HepG2 (cell line): Measurements from ENCODE around the gene CADPS2.

ENCODE experiments used
- JUND ChIP-seq: sonication (generic); formaldehyde crosslinking; IDR thresholded peaks from 2 replicates; pipeline ENCODE4 v1.8.0; 2022; ENCODE audit warnings: mild to moderate bottlenecking, missing genetic modification reagents
- POLR2AphosphoS5 ChIP-seq: IDR thresholded peaks from 2 replicates; pipeline ENCODE4 v1.6.1; 2012; ENCODE audit warnings: low read depth, low read length
- RXRA ChIP-seq: sonication (generic); formaldehyde crosslinking; IDR thresholded peaks from 2 replicates; pipeline ENCODE4 v1.5.1; 2020; ENCODE audit warnings: missing genetic modification reagents
- TF ChIP-seq, protein P1 (sequence below), 2 experiments: sonication (generic) in 1 of 2; formaldehyde crosslinking in 1 of 2; IDR thresholded peaks; 2 replicates each; pipeline versions ENCODE4 v1.5.1 to v1.6.1; 2011 to 2020; ENCODE audit warnings: borderline replicate concordance in 1 of 2, low read depth in 1 of 2, low read length in 1 of 2, mild to moderate bottlenecking in 1 of 2, missing genetic modification reagents in 1 of 2, moderate library complexity in 1 of 2
- TF ChIP-seq, protein P2 (sequence below), 2 experiments: sonication (generic) in 1 of 2; formaldehyde crosslinking in 1 of 2; IDR thresholded peaks; 2 replicates each; pipeline versions ENCODE4 v1.4.0 to v1.6.1; 2016 to 2020; ENCODE audit warnings: borderline replicate concordance in 1 of 2, low read depth in 1 of 2, mild to moderate bottlenecking in 1 of 2, missing genetic modification reagents in 1 of 2

DNA sequence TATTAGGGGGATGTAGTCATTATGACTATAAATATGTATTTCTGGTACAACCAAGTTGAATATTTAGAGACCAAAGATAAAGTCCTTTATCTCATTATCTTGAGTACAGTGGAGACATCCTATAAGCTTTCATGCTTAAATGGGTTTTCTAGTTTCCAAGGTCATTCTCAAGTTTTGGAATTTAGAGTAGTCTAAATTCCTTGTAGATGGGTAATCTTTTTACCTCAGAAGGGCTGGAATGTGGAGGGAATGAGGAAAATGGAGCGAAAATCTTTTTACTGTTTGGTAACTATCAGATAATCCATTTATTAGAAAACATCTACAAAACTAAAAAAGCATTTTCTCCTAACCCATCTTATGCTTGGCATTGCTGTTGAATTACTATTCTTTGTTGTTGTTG is 368.7 kb downstream of the CADPS2 start:
- TF ChIP-seq, protein P1, sequence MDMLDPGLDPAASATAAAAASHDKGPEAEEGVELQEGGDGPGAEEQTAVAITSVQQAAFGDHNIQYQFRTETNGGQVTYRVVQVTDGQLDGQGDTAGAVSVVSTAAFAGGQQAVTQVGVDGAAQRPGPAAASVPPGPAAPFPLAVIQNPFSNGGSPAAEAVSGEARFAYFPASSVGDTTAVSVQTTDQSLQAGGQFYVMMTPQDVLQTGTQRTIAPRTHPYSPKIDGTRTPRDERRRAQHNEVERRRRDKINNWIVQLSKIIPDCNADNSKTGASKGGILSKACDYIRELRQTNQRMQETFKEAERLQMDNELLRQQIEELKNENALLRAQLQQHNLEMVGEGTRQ (IDR thresholded peaks at IDR 0.05; ENCODE audit: low read depth, low read length), result no peak
- TF ChIP-seq, protein P1 (CRISPR knock-in tag; IDR thresholded peaks at IDR 0.05; ENCODE audit: borderline replicate concordance), result no peak
- TF ChIP-seq RXRA, result no peak
- TF ChIP-seq POLR2AphosphoS5, result no peak
- TF ChIP-seq JUND (CRISPR knock-in tag), result no peak
- TF ChIP-seq, protein P2, sequence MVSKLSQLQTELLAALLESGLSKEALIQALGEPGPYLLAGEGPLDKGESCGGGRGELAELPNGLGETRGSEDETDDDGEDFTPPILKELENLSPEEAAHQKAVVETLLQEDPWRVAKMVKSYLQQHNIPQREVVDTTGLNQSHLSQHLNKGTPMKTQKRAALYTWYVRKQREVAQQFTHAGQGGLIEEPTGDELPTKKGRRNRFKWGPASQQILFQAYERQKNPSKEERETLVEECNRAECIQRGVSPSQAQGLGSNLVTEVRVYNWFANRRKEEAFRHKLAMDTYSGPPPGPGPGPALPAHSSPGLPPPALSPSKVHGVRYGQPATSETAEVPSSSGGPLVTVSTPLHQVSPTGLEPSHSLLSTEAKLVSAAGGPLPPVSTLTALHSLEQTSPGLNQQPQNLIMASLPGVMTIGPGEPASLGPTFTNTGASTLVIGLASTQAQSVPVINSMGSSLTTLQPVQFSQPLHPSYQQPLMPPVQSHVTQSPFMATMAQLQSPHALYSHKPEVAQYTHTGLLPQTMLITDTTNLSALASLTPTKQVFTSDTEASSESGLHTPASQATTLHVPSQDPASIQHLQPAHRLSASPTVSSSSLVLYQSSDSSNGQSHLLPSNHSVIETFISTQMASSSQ (IDR thresholded peaks at IDR 0.05; ENCODE audit: low read depth), result no peak
- TF ChIP-seq, protein P2 (CRISPR knock-in tag; IDR thresholded peaks at IDR 0.05; ENCODE audit: borderline replicate concordance), result no peak
